Articular chondrocyte of knee joint (primary cell): ENCODE data around the gene GNE. TPM values are rescaled to one million over a fixed set of nuclear protein-coding genes. Genes with fewer than 3 reads are reported as not detected.

ENCODE experiments used
- small RNA-seq: library from RNA; depleted of rRNA; stranded (forward); fragments of <200 nt; gene quantifications from one replicate; pipeline ENCODE3, GENCODE V24; 2012
- total RNA-seq: library from RNA; depleted of rRNA; stranded (reverse); fragments of >200 nt; gene quantifications from 2 replicates; pipeline ENCODE4 v1.2.3, GENCODE V29; 2012

GNE gene, protein sequence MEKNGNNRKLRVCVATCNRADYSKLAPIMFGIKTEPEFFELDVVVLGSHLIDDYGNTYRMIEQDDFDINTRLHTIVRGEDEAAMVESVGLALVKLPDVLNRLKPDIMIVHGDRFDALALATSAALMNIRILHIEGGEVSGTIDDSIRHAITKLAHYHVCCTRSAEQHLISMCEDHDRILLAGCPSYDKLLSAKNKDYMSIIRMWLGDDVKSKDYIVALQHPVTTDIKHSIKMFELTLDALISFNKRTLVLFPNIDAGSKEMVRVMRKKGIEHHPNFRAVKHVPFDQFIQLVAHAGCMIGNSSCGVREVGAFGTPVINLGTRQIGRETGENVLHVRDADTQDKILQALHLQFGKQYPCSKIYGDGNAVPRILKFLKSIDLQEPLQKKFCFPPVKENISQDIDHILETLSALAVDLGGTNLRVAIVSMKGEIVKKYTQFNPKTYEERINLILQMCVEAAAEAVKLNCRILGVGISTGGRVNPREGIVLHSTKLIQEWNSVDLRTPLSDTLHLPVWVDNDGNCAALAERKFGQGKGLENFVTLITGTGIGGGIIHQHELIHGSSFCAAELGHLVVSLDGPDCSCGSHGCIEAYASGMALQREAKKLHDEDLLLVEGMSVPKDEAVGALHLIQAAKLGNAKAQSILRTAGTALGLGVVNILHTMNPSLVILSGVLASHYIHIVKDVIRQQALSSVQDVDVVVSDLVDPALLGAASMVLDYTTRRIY
- total RNA-seq: 18.4 and 22.6 TPM in 2 replicates

GRCh38 chr9:36258208-36258995, at the start of gene GNE:
GNE (minus strand) TSS chr9:36258448; CDS start chr9:36249355, 9,093 bp downstream.

GRCh38 chr9:36190388-36191289, 67.6 kb downstream of the GNE start, which contains the start of gene CLTA:
CLTA (plus strand) TSS chr9:36190921; CDS start chr9:36191057, 136 bp downstream.

GRCh38 chr9:36169166-36169565, 89.1 kb downstream of the GNE start, which contains the start of gene CCIN:
CCIN (plus strand) TSS chr9:36169388; CDS start chr9:36169503, 115 bp downstream.

Small RNA genes lying within 50 kb of the gene (small RNA-seq; reads per million reads assigned to genes)
- not detected for gene RNU4-53P

Other genes starting within 250 kb of the GNE start
- 117 and 126 TPM in 2 replicates for gene RECK, start 221.5 kb downstream of the GNE start, total RNA-seq
- 15.7 and 16.4 TPM in 2 replicates for gene GLIPR2, start 121.7 kb downstream of the GNE start, total RNA-seq
- under 0.01 and 0.32 TPM in 2 replicates for gene CCIN, start 89.1 kb downstream of the GNE start, total RNA-seq
- 236 and 241 TPM in 2 replicates for gene CLTA, start 67.5 kb downstream of the GNE start, total RNA-seq
- gene RNF38, start 141.8 kb upstream of the GNE start, total RNA-seq: 15.2 and 18.6 TPM in 2 replicates